Astrocyte (in vitro differentiated cells and primary cell): Measurements from ENCODE around the gene DNAJC9. TPM values are rescaled to one million over a fixed set of nuclear protein-coding genes. Genes with fewer than 3 reads are reported as not detected.
A peak's percentile ranks its signal among the peaks of the same experiment; 100 is the strongest.

Experiments
- DNase-seq: peaks from one replicate; pipeline ENCODE4 v3.0.0-alpha.2; 2010; ENCODE audit warnings: low read depth
- FAIRE-seq: peaks from 2 replicates; lab custom pipeline; 2011; peaks lifted over from hg19 to GRCh38; lab: Jason Lieb, UNC
- H2AFZ ChIP-seq: 2 replicates; pipeline ENCODE4 v1.6.0; 2012; ENCODE audit warnings: low read depth, low read length, inconsistent platforms
- H3K27ac ChIP-seq: 2 replicates; pipeline ENCODE4 v1.5.1; 2011; ENCODE audit warnings: low read depth, low read length, inconsistent platforms
- H3K27me3 ChIP-seq: 2 replicates; pipeline ENCODE4 v1.6.0; 2011; ENCODE audit warnings: low read length, inconsistent platforms; ENCODE audit not compliant: insufficient read depth
- H3K36me3 ChIP-seq: 2 replicates; pipeline ENCODE4 v1.5.1; 2011; ENCODE audit warnings: low read length, inconsistent platforms; ENCODE audit not compliant: insufficient read depth
- H3K4me1 ChIP-seq: 2 replicates; pipeline ENCODE4 v1.5.1; 2011; ENCODE audit warnings: low read length, inconsistent platforms; ENCODE audit not compliant: insufficient read depth
- H3K4me2 ChIP-seq: 2 replicates; pipeline ENCODE4 v1.6.0; 2012; ENCODE audit warnings: low read length, inconsistent platforms
- H3K4me3 ChIP-seq: 2 replicates; pipeline ENCODE4 v1.5.1; 2011; ENCODE audit warnings: low read depth, mild to moderate bottlenecking, low read length, inconsistent platforms; ENCODE audit not compliant: insufficient read depth
- H3K79me2 ChIP-seq: 2 replicates; pipeline ENCODE4 v1.6.0; 2012; ENCODE audit warnings: mild to moderate bottlenecking, low read length, inconsistent platforms; ENCODE audit not compliant: insufficient read depth
- H3K9ac ChIP-seq: 2 replicates; pipeline ENCODE4 v1.6.0; 2012; ENCODE audit warnings: mild to moderate bottlenecking, low read length, inconsistent platforms
- H3K9me3 ChIP-seq: 2 replicates; pipeline ENCODE4 v1.5.1; 2012; ENCODE audit warnings: low read depth, mild to moderate bottlenecking, low read length, inconsistent platforms; ENCODE audit not compliant: insufficient read depth
- H4K20me1 ChIP-seq: 2 replicates; pipeline ENCODE4 v1.6.0; 2012; ENCODE audit warnings: low read length, inconsistent platforms; ENCODE audit not compliant: insufficient read depth
- H3K27ac Mint-ChIP-seq: one replicate; pipeline ENCODE4 v1.8.0; 2021; ENCODE audit warnings: mild to moderate bottlenecking, mixed read lengths; ENCODE audit not compliant: unreplicated experiment
- H3K27me3 Mint-ChIP-seq: one replicate; pipeline ENCODE4 v1.8.0; 2021; ENCODE audit warnings: low read depth, mixed read lengths; ENCODE audit not compliant: unreplicated experiment
- H3K36me3 Mint-ChIP-seq: one replicate; pipeline ENCODE4 v1.8.0; 2021; ENCODE audit warnings: low read depth, mixed read lengths; ENCODE audit not compliant: unreplicated experiment
- H3K4me1 Mint-ChIP-seq: one replicate; pipeline ENCODE4 v1.8.0; 2021; ENCODE audit warnings: low read depth, mixed read lengths; ENCODE audit not compliant: unreplicated experiment
- H3K4me3 Mint-ChIP-seq: one replicate; pipeline ENCODE4 v1.8.0; 2021; ENCODE audit warnings: mild to moderate bottlenecking, moderate library complexity, mixed read lengths; ENCODE audit not compliant: unreplicated experiment
- H3K9me3 Mint-ChIP-seq: one replicate; pipeline ENCODE4 v1.8.0; 2021; ENCODE audit warnings: mild to moderate bottlenecking, mixed read lengths; ENCODE audit not compliant: unreplicated experiment
- CTCF ChIP-seq: IDR thresholded peaks from 2 replicates; pipeline ENCODE4 v1.5.1; 2011; ENCODE audit warnings: low read depth, mild to moderate bottlenecking, inconsistent platforms, low read length, moderate library complexity; ENCODE audit not compliant: insufficient read depth
- EZH2 ChIP-seq: IDR thresholded peaks from 2 replicates; pipeline ENCODE4 v1.6.1; 2012; ENCODE audit warnings: mild to moderate bottlenecking, low read length, inconsistent platforms; ENCODE audit not compliant: insufficient read depth
- total RNA-seq: library from RNA; stranded (reverse); gene quantifications from 2 replicates; pipeline ENCODE4 v1.2.1, GENCODE V29; 2021

DNAJC9 gene
- total RNA-seq, 1 donor from 2014 or later: 23.3 TPM

- Histone ChIP-seq H3K4me2 (no peak overlapping the region), H3K9ac (no peak overlapping the region), H3K4me1 (no peaks in the 10 kb centered on the region), H3K4me3 (no peak overlapping the region), H3K27me3 (no peaks in the 10 kb centered on the region), H3K27ac (no peak overlapping the region), H3K79me2 (no peaks in the 10 kb centered on the region), H2AFZ (no peak overlapping the region), H3K36me3 (peaks cover 2% of the 10 kb centered on the region), H3K9me3 (no peaks in the 10 kb centered on the region), H4K20me1 (no peaks in the 10 kb centered on the region)
- Mint-ChIP-seq H3K36me3 (peaks cover 3% of the 10 kb centered on the region), H3K9me3 (no peaks in the 10 kb centered on the region), H3K4me3 (no peak overlapping the region), H3K4me1 (peaks cover 6% of the 10 kb centered on the region), H3K27me3 (no peaks in the 10 kb centered on the region), H3K27ac (no peak overlapping the region)
- FAIRE-seq (no peak), DNase-seq (no peak)
- no peak for TF ChIP-seq CTCF
Observed at GRCh38 chr10:73225518-73225917, 21.5 kb downstream of the DNAJC9 start.

GRCh38 chr10:73220989-73221388, 26.1 kb downstream of the DNAJC9 start:
- Histone ChIP-seq H3K4me2 (no peak overlapping the region), H3K27ac (no peak overlapping the region), H3K9ac (no peak overlapping the region), H4K20me1 (no peaks in the 10 kb centered on the region), H3K9me3 (no peaks in the 10 kb centered on the region), H3K4me1 (no peaks in the 10 kb centered on the region), H3K36me3 (peaks cover 6% of the 10 kb centered on the region), H2AFZ (no peak overlapping the region), H3K27me3 (no peaks in the 10 kb centered on the region), H3K79me2 (no peaks in the 10 kb centered on the region), H3K4me3 (no peak overlapping the region)
- DNase-seq: no peak
- H3K27ac Mint-ChIP-seq: no peak overlapping the region
- H3K9me3 Mint-ChIP-seq: no peaks in the 10 kb centered on the region
- H3K27me3 Mint-ChIP-seq: no peaks in the 10 kb centered on the region
- no peak for FAIRE-seq
- TF ChIP-seq CTCF (no peak), EZH2 (no peak)
- H3K4me3 Mint-ChIP-seq: no peak overlapping the region
- H3K4me1 Mint-ChIP-seq: no peaks in the 10 kb centered on the region
- peaks cover 10% of the 10 kb centered on the region for H3K36me3 Mint-ChIP-seq

GRCh38 chr10:73219384-73219783, 27.7 kb downstream of the DNAJC9 start:
- Histone ChIP-seq H3K27ac (no peak overlapping the region), H3K4me3 (no peak overlapping the region), H3K9ac (no peak overlapping the region), H3K4me2 (no peak overlapping the region), H3K9me3 (no peaks in the 10 kb centered on the region), H4K20me1 (no peaks in the 10 kb centered on the region), H3K27me3 (no peaks in the 10 kb centered on the region), H3K4me1 (no peaks in the 10 kb centered on the region), H2AFZ (no peak overlapping the region), H3K79me2 (no peaks in the 10 kb centered on the region), H3K36me3 (peaks cover 6% of the 10 kb centered on the region)
- Mint-ChIP-seq H3K4me1 (no peaks in the 10 kb centered on the region), H3K36me3 (peaks cover 10% of the 10 kb centered on the region), H3K4me3 (no peak overlapping the region), H3K27me3 (no peaks in the 10 kb centered on the region), H3K27ac (no peak overlapping the region), H3K9me3 (no peaks in the 10 kb centered on the region)
- FAIRE-seq (peak; percentile 72), DNase-seq (no peak)
- TF ChIP-seq EZH2: no peak
- TF ChIP-seq CTCF: no peak
